ENCODE results near the gene FBXO21.
"Not testable (repeated sequence)": the region's sequence is repeated elsewhere in the genome, so short reads cannot be mapped to it uniquely, and the experiment has no call there.

Gene FBXO21

DNA sequence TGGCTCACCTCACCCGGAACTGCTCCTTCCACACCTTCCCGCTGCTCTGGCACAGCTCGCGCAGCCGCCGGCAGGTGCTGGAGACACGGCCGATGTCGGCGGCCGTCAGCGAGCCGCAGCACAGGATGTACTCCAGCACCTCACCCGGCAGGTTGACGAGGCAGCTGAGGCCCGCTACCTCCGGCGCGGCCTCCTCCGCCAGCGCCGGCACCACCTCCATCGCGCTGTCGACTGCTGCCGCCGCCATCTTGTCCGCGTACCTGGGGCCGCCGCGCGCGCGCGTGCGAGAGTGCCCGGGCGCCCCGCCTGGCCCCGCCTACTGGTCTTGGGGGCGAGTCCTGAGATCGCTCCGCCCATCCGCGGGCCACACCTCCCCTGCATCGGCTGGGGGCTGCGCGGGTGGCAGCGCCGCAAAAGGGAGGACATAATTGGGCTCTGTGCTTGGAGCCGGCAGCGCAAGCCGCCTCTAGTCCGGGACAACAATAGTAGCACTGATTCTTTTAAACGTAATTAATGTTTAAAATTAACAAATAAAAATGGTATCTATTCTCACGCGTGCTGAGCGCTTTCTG is at the start of gene FBXO21:
Gene FBXO21 (minus strand): TSS at position 261 of the 572 bp plus-strand sequence. CDS start 14 bp downstream, at position 247.
- DNase-seq = peak; percentile 35 to 64

GRCh38 chr12:117236456-117237001 is 46.3 kb upstream of the FBXO21 start:
- peak; percentile 25 to 42 for DNase-seq

DNA sequence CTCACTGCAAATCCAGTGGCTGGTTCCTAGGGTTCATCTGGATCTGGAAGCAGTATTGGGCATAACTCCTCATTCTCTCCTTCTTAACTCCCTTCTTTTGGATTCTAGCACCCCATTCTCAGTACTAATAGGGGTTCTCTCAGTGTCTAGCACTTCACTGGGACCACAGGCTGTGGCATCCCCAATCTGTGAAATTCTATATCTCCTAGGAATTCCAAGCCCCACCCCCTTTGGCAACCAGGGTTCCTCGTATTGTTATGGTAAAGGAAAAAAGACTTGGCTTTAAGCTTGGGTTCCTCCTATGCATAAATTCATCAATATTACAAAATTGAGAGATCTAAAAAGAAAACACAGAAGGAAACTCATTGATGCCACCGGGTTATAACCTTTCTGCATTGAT is 45.0 kb upstream of the FBXO21 start:
- DNase-seq = no peak

DNA sequence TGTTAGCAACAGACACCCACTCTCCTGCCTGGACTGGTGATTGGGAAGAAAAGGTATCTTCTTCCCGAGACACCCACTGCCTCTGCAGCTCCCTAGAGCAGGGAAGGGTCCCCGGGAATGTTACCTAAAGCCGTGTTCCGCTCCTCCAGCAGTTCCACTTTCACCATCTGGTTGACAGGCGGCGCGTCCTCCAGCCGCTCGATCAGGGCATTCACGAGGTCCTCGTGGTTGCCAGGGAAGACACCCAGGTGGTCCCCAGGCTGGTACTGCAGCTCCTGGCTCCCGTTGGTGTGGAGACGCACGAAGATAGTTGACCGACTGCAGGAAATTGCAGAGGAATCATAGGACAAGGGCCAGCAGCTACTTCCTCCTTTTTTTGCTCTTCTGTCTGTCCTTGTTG is 44.2 kb upstream of the FBXO21 start:
- no peak for DNase-seq

GRCh38 chr12:117231750-117232149 is 41.5 kb upstream of the FBXO21 start:
- no peak for DNase-seq

- DNase-seq = no peak
Observed at GRCh38 chr12:117228239-117228638, 38.0 kb upstream of the FBXO21 start.

DNA sequence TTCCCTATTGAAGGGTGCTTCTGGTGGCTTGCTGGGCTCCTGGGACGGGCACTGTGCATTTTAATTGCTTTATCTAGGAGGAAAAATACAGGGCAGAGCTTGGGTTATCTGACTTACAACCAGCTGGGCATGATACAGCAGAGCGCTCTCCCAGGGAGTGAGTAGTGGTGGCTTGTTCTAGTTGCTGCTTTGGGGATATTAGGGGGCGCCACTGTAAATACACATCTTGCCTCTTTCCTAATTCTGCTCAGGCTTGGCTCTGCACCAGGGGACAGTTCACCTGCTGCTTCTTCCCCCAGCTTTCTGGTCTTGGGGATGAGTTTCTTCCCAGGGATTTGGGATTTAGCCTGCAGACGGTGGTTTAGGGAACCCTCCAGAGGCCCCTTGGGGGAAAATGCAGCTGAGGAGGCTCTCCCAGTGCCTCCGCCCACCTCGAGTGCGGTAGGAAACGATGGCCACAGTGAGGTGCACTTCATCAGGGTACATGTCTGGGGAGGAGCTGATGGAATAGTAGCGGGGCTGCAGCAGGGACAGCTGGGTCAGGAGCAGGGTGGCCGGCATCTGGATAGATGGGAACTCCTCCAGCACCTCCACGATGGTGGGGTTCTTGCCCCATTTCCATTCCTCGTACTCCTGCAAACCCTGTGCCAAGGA is 36.9 kb upstream of the FBXO21 start:
- no peak for DNase-seq

- DNase-seq = no peak
Observed at GRCh38 chr12:117226505-117226904, 36.2 kb upstream of the FBXO21 start.

DNA sequence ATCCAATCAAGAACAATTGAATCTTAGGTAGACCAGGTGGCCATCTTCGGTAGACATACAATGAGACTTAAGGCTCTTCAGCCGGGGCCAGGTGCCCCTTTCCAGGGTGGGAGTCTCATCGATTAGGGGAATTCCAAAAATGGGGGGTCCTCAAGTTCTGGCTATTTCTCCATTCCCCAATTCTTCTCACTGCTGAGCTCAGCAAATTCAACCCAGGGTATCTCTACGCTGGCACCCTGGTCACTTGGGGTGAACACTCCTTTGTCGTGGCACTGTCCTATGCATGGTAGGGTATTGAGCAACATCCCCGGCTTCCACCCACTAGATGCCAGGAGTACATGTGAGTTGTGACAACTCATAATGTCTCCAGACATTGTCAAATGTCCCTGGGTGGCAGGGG is 34.9 kb upstream of the FBXO21 start:
- no peak for DNase-seq

DNA sequence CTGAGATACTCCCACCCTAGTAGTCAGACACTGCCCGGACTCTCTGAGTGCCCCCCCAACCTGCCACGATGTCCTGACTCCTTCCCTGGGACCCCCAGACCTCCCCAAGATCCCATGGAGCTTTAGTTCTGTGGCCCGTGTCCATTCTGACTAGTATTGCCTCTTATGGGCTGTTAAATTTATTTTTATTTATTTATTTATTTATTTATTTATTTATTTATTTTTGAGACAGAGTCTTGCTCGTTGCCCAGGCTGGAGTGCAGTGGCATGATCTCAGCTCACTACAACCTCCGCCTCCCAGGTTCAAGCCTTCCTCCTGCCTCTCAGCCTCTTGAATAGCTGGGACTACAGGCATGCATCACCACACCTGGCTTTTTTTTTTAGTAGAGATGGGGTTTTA is 30.7 kb upstream of the FBXO21 start:
- DNase-seq = not testable (repeated sequence)

GRCh38 chr12:117218149-117218548 is 27.9 kb upstream of the FBXO21 start:
- DNase-seq = no peak

GRCh38 chr12:117216686-117217085 is 26.4 kb upstream of the FBXO21 start:
- no peak for DNase-seq

- no peak for DNase-seq
Observed at GRCh38 chr12:117214797-117215196, 24.5 kb upstream of the FBXO21 start.

DNA sequence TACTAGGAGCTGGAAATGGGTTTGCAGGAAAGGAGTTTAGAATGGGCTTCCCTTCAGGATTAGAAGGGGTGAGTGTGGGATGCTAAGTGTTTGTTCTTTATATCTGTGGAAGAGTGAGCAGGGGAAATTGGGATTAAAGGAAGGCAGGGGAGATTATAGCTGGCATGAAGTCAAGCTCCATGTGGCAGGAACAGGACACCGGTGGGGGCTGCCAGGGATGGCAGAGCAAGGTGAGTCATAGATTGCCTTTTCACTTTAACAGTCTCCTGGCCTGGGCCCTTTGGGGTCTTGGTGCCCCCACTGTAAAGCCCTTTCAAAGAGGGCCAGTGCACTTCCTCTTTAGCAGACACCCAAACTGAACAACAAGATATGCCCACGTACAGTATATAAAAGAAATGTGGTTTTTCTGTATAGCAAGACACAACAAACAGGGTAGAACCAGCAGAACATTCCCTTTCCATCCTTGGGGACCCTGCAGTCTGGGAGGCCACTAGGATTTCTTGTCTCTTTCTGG is 23.1 kb upstream of the FBXO21 start:
- DNase-seq = no peak

- peak; percentile 25 to 54 for DNase-seq
Observed at GRCh38 chr12:117212563-117213190, 22.4 kb upstream of the FBXO21 start.

- no peak for DNase-seq
Observed at GRCh38 chr12:117210266-117210918, 20.1 kb upstream of the FBXO21 start.

- no peak for DNase-seq
Observed at GRCh38 chr12:117209626-117210025, 19.4 kb upstream of the FBXO21 start.

- DNase-seq = no peak
Observed at GRCh38 chr12:117208811-117209455, 18.7 kb upstream of the FBXO21 start.

DNA sequence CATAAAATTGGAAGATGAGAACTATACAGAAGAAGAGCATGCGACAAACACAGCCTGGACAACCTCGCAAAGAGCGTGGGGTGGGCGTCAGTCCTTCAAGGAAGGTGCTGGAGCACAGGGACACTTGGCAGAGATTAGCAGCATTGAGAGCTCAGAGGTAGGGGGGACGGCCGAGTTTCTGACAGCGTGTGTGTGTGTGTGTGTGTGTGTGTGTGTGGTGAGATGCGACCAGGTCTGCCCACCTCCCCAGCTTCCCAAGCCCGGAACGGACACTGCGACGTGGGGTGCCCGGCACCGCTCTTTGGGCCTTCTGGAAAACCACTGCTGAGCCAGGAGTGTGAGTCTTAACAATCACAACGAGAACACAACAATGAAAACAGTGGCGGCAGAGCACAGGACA is 17.9 kb upstream of the FBXO21 start:
- DNase-seq = no peak

GRCh38 chr12:117207675-117208074 is 17.4 kb upstream of the FBXO21 start:
- DNase-seq = no peak

- no peak for DNase-seq
Observed at GRCh38 chr12:117202556-117202955, 12.3 kb upstream of the FBXO21 start.

GRCh38 chr12:117202033-117202432 is 11.8 kb upstream of the FBXO21 start:
- DNase-seq = no peak
